Measurements from ENCODE around the gene PLEKHA5.

GRCh38 chr12:19410629-19411185 is 281.2 kb downstream of the PLEKHA5 start:
- no peak for TF ChIP-seq CTCF (IDR thresholded peaks at IDR 0.05)
- TF ChIP-seq POLR2A (IDR thresholded peaks at IDR 0.05): no peak

Measured in sigmoid colon (tissue), 3 donors.